Motor neuron (in vitro differentiated cells): ENCODE measurements around the gene SCML1. TPM values are rescaled to one million over a fixed set of nuclear protein-coding genes. Genes with fewer than 3 reads are reported as not detected.

Source experiments
- total RNA-seq, 8 experiments: library from RNA; unstranded; fragments of 300-600 nt; gene quantifications; 2 replicates each; pipeline versions ENCODE4 v1.2.3 to v1.2.4, GENCODE V29; 2022

Gene SCML1
- total RNA-seq, 8 experiments from 2014 or later = 8.6 to 29.2 (median 14.9) TPM

Other genes starting within 250 kb of the SCML1 start
- 1 to 10 TPM in 5 of 8 experiments, under 1 TPM in 1, not detected in 2; 0.52 to 5.2 (median 3.8) TPM for gene RAI2, start 123.8 kb downstream of the SCML1 start, total RNA-seq